AG09309 (cell line): ENCODE results near the gene SLFN14.

ENCODE experiments used
- DNase-seq: peaks from one replicate; pipeline ENCODE4 v3.0.0-alpha.2; 2010; ENCODE audit warnings: low read depth
- H3K4me3 ChIP-seq: 2 replicates; pipeline ENCODE4 v1.5.1; 2011; ENCODE audit warnings: mild to moderate bottlenecking, low read depth, low read length, moderate library complexity; ENCODE audit not compliant: control insufficient read depth
- TF ChIP-seq, protein P1 (sequence below): IDR thresholded peaks from 2 replicates; pipeline ENCODE4 v1.5.1; 2011; ENCODE audit warnings: mild to moderate bottlenecking, low read depth, low read length, inconsistent platforms; ENCODE audit not compliant: insufficient read depth, control insufficient read depth; ENCODE audit errors: missing control alignments

Gene SLFN14

DNA sequence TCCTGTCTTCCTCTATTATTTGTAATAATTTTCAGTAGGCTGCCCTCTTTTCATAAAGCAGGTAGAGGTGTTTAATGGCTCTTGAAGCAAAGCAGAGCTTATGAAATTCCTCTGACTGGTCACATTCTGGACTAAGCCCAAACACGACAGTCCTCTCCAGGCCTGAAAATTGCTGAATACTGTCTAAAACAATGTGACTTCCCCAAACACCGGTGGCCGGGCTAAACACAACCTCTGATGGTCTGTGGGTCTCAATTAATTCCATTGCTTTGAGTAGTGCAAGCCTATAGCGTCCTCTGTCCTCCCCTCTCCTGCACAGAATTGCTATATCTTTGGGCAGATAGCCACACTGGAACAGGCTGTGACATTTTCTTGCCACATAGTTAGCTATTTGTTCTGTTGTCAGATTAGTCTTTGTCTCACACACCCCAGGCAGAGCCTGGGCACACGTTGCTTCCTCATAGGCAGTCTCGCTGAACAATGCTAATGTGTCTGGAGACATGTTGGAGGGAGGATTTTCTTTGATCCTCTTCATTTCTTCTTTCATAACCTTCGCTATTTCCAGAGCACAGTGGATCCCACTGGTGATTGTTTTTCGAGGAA is 12.3 kb downstream of the SLFN14 start:
- no peak overlapping the region for H3K4me3 ChIP-seq
- DNase-seq = no peak
- TF ChIP-seq, protein P1, sequence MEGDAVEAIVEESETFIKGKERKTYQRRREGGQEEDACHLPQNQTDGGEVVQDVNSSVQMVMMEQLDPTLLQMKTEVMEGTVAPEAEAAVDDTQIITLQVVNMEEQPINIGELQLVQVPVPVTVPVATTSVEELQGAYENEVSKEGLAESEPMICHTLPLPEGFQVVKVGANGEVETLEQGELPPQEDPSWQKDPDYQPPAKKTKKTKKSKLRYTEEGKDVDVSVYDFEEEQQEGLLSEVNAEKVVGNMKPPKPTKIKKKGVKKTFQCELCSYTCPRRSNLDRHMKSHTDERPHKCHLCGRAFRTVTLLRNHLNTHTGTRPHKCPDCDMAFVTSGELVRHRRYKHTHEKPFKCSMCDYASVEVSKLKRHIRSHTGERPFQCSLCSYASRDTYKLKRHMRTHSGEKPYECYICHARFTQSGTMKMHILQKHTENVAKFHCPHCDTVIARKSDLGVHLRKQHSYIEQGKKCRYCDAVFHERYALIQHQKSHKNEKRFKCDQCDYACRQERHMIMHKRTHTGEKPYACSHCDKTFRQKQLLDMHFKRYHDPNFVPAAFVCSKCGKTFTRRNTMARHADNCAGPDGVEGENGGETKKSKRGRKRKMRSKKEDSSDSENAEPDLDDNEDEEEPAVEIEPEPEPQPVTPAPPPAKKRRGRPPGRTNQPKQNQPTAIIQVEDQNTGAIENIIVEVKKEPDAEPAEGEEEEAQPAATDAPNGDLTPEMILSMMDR = no peak

DNA sequence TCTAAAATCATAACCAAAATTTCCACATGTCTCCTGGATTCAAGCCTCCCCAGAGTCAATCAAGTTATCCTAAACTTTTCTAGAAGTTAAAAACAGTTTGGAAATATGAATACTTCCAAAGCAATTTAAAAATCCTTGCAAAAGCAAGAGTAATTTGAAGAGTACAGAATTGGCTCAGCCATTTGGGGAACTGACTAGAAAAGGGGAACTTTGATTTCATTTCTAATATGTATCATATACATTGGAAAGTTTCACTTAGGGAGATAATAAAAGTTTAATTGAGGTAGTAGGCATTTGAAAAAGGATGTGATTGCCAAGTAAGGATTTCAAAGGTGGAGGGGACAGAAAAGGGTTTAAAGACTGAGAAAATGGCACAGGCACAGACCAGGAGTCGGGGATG is 14.1 kb downstream of the SLFN14 start:
- no peak overlapping the region for H3K4me3 ChIP-seq
- TF ChIP-seq, protein P1 = no peak
- DNase-seq = no peak

DNA sequence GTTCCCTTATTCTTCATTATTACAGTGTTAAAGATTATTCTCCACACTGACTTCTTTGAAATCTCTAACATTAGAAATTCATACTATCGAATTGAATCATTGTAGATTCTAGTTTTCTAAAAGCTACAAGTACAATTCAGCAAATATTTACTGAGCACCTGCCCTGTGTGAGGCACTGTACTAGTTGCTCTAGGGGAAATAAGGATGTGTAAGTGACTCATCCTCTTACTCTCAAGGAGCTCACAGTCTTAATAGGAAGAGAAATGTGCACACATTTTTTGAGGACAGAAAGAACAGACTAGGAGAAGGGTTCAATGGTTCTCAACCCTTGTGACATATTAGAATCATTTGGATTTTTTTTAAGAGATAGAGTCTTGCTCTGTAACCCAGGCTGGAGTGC is 15.5 kb downstream of the SLFN14 start:
- no peak for DNase-seq
- no peak overlapping the region for H3K4me3 ChIP-seq
- TF ChIP-seq, protein P1 = no peak

DNA sequence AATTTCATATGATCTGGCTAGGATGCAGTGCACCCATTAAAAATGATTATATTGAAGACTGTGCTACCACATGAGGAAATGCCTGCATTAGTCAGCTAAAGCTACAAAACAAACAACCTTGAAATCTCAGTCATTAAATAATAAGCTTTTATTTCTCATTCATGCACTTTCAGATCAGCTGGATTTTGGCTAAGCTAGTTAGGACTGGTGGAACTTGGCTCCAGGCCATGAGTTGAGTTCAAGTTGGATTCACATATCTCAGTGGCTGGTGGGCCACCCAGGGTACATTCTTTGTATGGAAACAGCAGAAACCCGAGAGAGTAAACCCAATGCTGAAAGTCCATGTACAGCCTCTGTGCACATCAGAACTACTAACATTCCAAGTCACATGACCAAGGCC is 16.8 kb downstream of the SLFN14 start:
- TF ChIP-seq, protein P1 = no peak
- no peak for DNase-seq
- H3K4me3 ChIP-seq = no peak overlapping the region

DNA sequence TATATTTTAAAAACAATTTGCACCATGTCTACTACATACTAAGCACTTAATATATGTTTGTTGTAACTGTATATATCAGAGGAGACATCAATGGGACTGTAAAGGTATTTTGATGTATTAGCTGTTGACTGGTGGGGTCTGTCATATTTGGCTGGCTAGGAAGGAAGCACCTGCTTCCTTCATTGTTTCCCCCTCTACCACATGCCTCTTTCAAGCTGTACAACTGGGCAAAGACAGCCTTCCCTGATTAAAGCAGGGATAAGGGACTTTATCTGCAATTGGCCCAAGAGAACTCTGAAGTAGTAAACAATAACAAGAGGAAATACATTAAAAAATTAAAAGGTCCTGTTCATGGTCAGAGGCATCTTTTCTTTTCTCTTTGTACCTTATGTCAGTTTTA is 17.6 kb downstream of the SLFN14 start:
- TF ChIP-seq, protein P1 = no peak
- DNase-seq = no peak
- no peak overlapping the region for H3K4me3 ChIP-seq

DNA sequence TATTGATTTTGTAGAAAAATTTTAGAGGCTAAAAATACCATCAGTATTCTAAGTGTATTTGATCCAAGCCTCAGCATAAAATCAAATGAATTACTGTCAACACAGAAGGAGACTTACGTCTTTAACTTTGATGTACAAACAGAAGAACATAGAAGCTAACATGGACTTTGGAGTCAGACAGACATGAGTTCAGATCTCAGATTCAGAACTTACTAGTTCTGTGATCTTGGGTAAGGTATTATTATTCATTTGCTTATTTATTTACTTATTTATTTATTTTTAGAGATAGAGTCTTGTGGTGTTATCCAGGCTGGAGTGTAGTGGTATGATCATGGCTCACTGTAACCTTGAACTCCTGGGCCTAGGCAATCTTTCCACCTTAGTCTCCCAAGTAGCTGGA is 19.2 kb downstream of the SLFN14 start:
- TF ChIP-seq, protein P1 = no peak
- H3K4me3 ChIP-seq = no peak overlapping the region
- no peak for DNase-seq

DNA sequence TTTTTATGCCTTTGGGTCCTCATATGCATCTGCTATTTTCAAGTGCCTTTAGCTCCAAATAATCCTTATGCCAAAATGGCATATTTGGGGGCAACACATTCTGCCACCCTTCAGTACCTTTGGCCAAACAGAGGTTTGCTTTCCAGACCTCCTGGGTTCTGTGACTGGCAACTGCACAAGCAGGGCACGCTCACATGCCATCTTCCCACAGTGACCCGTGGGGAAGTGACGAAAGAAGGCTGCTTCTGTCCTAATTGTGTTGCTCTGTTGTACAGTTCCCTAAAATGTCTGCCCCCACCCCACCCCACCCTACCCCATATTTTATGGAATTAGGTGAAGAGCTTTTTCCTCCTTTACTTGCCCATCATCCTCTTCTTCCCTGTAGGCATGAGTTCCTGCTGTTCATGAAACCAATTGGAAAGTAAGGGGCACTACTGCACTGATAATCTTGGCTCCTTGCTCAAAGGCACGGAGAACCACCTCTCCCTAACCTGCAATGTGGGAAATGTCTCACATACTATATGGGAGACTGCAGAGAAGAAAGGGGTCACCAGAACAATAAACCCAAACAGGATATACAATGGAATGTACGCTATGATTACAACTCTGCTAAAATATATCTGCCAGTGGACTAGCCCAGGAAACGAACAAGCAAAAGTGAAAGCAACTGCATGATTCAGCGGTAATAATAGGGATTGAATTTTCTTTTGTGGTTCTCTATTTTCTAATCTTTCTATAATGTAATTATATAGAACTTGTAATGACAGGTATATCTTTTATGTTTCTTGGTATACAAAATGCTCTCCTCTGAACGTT is 19.8 kb downstream of the SLFN14 start:
- peak overlapping the region; percentile 3; the same call in 1 of the 2 replicates for H3K4me3 ChIP-seq
- DNase-seq = peak; percentile 8
- TF ChIP-seq, protein P1 = no peak
